ENCODE measurements around the gene BUD31. TPM values are rescaled to one million over a fixed set of nuclear protein-coding genes. Genes with fewer than 3 reads are reported as not detected.

Gene BUD31
- total RNA-seq, 1 experiment from 2014 or later = 104 TPM

GRCh38 chr7:99460651-99461050 lies 51.9 kb downstream of the BUD31 start:
- Mint-ChIP-seq H3K36me3 (ENCODE audit: insufficient read depth in 1 of 3, low read depth in 3 of 3) (peaks cover 42 to 84% (median 65%) of the 10 kb centered on the region in 3 experiments), H3K4me1 (peaks cover 8 to 9% of the 10 kb centered on the region in 2 experiments), H3K27ac (peak overlapping the region in 1 of 3 experiments; percentile 46; a peak in 2 of 7 replicates), H3K4me3 (peak overlapping the region in 1 of 2 experiments; percentile 16; a peak in 2 of 5 replicates), H3K27me3 (ENCODE audit: low read depth) (no peaks in the 10 kb centered on the region; the same call in none of the 2 replicates), H3K9me3 (0 out of 5 replicates have a peak, but pooled peaks cover 0 to 3% of the 10 kb centered on the region in 2 experiments)
- WGBS (ENCODE audit: extremely low coverage, insufficient read length, low lambda C conversion rate) = no CpG with 5 or more reads among the region's 11 CpGs
- Histone ChIP-seq H3K27me3 (ENCODE audit: insufficient read depth, low read length) (no peaks in the 10 kb centered on the region), H2BK20ac (ENCODE audit: low read depth, low read length, poor library complexity, severe bottlenecking) (no peak overlapping the region), H3K9me3 (ENCODE audit: control insufficient read depth, low read depth, low read length) (no peaks in the 10 kb centered on the region), H2AK5ac (ENCODE audit: insufficient read length, low read length) (no peak overlapping the region), H4K5ac (ENCODE audit: insufficient read length, low read depth, low read length) (no peak overlapping the region), H4K8ac (replicated peaks; ENCODE audit: insufficient read length, low read depth, low read length) (no peak overlapping the region), H4K20me1 (ENCODE audit: control insufficient read depth, insufficient read depth, insufficient read length) (no peaks in the 10 kb centered on the region), H3K56ac (ENCODE audit: insufficient read length, low read depth, low read length) (no peak overlapping the region), H3K23me2 (ENCODE audit: insufficient read length, low read depth, low read length, poor library complexity, severe bottlenecking) (peaks cover 6% of the 10 kb centered on the region), H3K79me1 (ENCODE audit: insufficient read depth, low read depth, low read length, poor library complexity, severe bottlenecking) (peaks cover 11% of the 10 kb centered on the region), H3K4me1 (ENCODE audit: insufficient read depth, low read length) (no peaks in the 10 kb centered on the region), H2BK120ac (ENCODE audit: low read depth, low read length, poor library complexity, severe bottlenecking) (no peak overlapping the region), H3K14ac (ENCODE audit: insufficient read depth, low read length) (no peak overlapping the region), H3K79me2 (ENCODE audit: insufficient read depth, low read length) (peaks cover 21% of the 10 kb centered on the region; the same call in 1 of the 2 replicates), H3K18ac (ENCODE audit: insufficient read length, low read depth, low read length) (no peak overlapping the region), H2BK12ac (ENCODE audit: insufficient read length, low read depth, low read length) (no peak overlapping the region), H3K9ac (ENCODE audit: extremely low read depth, insufficient read length, low read length) (no peak overlapping the region), H3K23ac (ENCODE audit: insufficient read length, low read depth, low read length) (no peak overlapping the region), H2BK5ac (ENCODE audit: insufficient read length, low read length) (no peak overlapping the region), H2AFZ (ENCODE audit: low read length) (no peak overlapping the region), H3K4me2 (ENCODE audit: insufficient read depth, insufficient read length, low read length) (no peak overlapping the region), H3K4ac (ENCODE audit: low read depth, low read length) (no peak overlapping the region), H2BK15ac (ENCODE audit: low read depth, low read length) (no peak overlapping the region), H3K27ac (ENCODE audit: insufficient read length, low read depth, low read length) (no peak overlapping the region), H3T11ph (ENCODE audit: low read length) (no peak overlapping the region), H4K91ac (ENCODE audit: insufficient read length, low read depth, low read length) (no peak overlapping the region)
- TF ChIP-seq, protein P1, sequence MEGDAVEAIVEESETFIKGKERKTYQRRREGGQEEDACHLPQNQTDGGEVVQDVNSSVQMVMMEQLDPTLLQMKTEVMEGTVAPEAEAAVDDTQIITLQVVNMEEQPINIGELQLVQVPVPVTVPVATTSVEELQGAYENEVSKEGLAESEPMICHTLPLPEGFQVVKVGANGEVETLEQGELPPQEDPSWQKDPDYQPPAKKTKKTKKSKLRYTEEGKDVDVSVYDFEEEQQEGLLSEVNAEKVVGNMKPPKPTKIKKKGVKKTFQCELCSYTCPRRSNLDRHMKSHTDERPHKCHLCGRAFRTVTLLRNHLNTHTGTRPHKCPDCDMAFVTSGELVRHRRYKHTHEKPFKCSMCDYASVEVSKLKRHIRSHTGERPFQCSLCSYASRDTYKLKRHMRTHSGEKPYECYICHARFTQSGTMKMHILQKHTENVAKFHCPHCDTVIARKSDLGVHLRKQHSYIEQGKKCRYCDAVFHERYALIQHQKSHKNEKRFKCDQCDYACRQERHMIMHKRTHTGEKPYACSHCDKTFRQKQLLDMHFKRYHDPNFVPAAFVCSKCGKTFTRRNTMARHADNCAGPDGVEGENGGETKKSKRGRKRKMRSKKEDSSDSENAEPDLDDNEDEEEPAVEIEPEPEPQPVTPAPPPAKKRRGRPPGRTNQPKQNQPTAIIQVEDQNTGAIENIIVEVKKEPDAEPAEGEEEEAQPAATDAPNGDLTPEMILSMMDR (conservative IDR thresholded peaks at IDR 0.05) = no peak
- DNase-seq = no peak

Measured in H9 (cell line).